Measurements from ENCODE around the gene CREB3L2.

- no peak for TF ChIP-seq POLR2A (IDR thresholded peaks at IDR 0.05)
- no peak for TF ChIP-seq POLR2AphosphoS5 (IDR thresholded peaks at IDR 0.05)
- TF ChIP-seq CTCF (IDR thresholded peaks at IDR 0.05): no peak
- TF ChIP-seq EP300 (IDR thresholded peaks at IDR 0.05): no peak
Observed at GRCh38 chr7:137948083-137948844, 53.6 kb downstream of the CREB3L2 start.
